Fibroblast of the aortic adventitia (primary cell): ENCODE measurements around the gene MBD1. TPM values are rescaled to one million over a fixed set of nuclear protein-coding genes. Genes with fewer than 3 reads are reported as not detected.

Experiments used
- DNase-seq: peaks from one replicate; pipeline ENCODE4 v3.0.0-alpha.2; 2010; ENCODE audit warnings: low read depth
- H3K4me3 ChIP-seq: 2 replicates; pipeline ENCODE4 v1.5.1; 2011; ENCODE audit warnings: low read depth, mild to moderate bottlenecking, control low read depth, low read length, moderate library complexity
- total RNA-seq: library from RNA; depleted of rRNA; stranded (reverse); fragments of >200 nt; gene quantifications from 2 replicates; pipeline ENCODE4 v1.2.3, GENCODE V29; 2012; ENCODE audit warnings: low replicate concordance
- TF ChIP-seq, protein P1 (sequence below): IDR thresholded peaks from 2 replicates; pipeline ENCODE4 v1.5.1; 2011; ENCODE audit warnings: mild to moderate bottlenecking, low read length, control low read depth, inconsistent platforms; ENCODE audit not compliant: insufficient read depth

MBD1 gene
- total RNA-seq, 1 donor = 50.3 TPM

DNA sequence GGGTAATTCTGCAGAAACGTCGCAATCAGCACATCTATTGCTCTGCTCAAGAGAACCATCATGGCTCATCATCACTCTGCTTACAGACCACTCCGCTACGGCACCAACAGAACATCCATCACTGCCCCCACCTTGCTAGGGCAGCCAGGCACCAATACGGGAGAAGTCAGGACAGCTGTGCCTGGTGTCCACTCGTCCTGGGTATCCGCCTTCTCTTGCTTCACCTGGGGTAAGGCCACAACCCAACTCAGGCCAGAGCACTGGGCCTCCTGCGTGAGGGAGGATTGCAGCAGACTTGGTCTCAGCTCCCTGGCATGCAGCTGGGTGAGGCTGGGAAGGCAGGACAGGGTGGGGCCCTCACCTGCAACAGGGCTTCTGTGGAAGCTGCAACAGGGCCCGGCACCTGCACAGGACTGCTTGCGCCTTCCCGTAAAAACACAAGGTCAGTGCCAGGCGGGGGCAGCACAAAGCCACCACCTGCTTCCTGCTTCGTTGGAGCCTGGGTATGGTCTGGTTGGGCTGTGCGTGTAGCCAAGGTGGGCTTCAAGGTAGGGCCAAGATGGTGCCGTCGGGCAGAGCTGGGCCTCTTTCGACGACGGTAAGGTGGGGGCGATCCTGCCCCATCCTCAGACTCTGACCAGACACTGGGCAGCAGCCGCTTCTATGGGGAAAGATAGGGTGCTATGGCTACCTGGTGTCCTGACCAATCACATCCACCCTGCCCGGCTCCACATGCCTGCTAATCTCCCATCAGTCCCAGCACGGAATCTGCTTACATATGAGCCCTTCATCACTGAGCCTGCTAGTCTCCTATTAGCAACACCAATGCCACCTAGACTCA is 7.9 kb downstream of the MBD1 start:
- H3K4me3 ChIP-seq = no peak overlapping the region
- no peak for DNase-seq
- TF ChIP-seq, protein P1, sequence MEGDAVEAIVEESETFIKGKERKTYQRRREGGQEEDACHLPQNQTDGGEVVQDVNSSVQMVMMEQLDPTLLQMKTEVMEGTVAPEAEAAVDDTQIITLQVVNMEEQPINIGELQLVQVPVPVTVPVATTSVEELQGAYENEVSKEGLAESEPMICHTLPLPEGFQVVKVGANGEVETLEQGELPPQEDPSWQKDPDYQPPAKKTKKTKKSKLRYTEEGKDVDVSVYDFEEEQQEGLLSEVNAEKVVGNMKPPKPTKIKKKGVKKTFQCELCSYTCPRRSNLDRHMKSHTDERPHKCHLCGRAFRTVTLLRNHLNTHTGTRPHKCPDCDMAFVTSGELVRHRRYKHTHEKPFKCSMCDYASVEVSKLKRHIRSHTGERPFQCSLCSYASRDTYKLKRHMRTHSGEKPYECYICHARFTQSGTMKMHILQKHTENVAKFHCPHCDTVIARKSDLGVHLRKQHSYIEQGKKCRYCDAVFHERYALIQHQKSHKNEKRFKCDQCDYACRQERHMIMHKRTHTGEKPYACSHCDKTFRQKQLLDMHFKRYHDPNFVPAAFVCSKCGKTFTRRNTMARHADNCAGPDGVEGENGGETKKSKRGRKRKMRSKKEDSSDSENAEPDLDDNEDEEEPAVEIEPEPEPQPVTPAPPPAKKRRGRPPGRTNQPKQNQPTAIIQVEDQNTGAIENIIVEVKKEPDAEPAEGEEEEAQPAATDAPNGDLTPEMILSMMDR = no peak

DNA sequence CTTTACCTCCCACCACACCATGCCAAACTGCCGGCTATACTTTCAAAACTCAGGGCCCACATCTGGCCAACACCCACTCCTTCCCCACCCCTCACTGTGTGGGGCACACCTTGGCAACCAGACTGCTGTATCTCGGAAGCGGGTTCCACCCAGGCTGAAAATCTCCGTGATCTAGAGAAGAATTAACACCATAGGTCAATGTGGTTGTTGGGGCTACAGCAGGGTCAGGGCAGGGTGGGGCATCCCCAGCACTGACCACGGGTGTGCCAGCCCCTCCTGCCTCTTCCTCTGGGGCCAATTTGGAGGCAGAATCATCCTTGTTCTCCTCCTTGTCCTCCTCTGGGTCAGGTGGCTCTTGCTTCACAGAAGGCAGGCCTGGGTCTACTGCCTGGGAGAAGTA is 8.8 kb downstream of the MBD1 start:
- no peak overlapping the region for H3K4me3 ChIP-seq
- no peak for DNase-seq
- TF ChIP-seq, protein P1 = no peak

DNA sequence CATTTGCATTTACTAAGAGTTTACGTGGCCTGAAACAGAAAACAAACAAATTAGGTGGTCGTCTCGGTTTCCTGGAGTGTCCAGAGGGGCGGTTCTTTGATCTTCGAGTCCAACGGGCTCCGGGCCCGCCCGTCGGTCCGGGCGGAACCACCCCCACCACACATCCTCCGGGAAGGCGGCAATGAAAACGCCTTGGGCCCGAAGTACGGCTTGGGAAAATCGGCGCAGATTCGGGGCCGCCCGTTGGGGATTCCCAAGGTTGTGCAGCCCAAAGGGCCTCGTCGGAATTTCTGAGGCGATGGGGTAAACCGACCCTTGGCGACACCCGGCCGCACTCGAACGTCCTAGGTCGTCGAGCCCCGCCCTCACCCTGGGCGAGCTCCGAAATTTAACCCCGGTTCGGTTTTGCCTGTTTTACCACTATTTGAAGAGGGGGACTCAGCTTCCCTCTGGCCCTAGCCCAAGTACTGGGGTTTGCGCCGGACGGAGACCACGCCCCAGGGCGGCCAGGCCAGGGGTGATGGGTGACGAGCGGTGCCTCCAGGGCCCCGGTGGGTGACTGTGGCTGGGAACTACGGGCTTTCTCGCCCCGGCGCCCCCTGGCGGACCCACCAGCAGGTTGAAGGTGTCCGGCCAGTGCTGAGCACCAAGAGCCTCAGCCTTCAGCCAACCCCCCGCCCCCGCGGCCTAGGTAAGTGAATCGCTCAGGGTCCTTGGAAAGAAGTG is 13.1 kb downstream of the MBD1 start:
- TF ChIP-seq, protein P1 = peak; percentile 68
- peak overlapping the region; percentile 58 for H3K4me3 ChIP-seq
- DNase-seq = peak; percentile 48

DNA sequence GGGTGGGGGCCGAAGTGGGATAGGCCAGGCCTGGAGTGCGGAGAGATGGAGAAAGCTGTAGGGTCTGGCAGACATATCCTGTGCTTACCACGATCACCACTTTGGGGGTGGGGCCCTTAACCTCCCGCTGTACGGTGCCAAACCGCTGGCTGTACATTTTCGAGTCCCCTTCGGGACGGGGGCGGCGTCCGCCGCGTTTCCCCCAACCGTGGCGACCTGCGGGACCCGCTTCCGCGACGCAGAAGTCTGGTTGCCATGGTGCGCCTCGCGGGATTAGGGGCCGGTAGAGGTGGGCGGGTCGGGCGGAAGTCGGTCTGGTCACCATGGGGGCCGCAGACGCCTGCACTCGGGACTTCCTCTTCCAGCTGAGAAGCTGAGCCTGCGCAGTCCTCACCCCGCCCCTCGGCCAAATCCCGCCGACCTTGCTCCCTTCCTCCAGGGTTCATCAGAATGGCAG is 15.0 kb downstream of the MBD1 start, which contains the start of gene CFAP53:
Gene CFAP53, minus strand, starts transcription at position 248 of the 457 bp plus-strand sequence. Its CDS starts 91 bp downstream, at position 157.
- DNase-seq = peak; percentile 83
- TF ChIP-seq, protein P1 = no peak
- H3K4me3 ChIP-seq = peak within 1 kb of the TSS; percentile 82

DNA sequence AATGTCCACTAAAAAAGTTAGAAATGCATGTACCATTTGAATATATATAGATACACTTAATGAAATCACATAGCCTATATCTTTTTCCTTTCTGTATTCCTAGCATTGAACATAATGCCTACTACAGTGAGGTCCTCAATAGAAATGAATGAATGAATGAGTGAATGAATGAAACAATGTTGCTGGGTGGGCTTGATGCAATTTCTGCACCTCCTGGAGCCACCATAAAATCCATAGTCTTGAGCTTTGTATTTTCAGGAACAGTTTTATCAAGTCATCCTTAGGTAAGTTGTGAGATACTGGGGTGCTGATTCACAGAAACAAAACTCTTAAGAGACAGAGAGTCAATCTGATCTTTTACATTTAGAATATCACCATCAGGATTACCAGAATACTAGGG is 18.3 kb downstream of the MBD1 start:
- TF ChIP-seq, protein P1 = no peak
- no peak for DNase-seq
- no peak overlapping the region for H3K4me3 ChIP-seq

DNA sequence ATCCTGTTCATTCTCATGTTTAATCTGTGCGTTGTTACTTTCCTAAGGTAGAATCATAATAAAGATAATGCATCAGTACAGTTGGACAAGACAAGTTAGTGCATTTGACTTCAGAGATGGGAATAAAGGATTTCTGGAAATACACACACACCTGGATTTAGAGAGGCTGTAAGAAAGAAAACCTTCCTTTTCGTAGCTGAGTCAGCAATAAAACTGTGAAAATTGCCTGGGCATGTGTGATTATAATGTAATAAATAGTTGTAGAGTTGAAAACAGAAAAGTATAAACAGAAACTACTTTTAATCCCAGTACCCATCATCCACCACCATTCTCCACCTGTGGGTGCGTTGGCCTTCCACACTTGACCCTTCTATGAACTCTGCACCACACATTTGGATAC is 30.4 kb downstream of the MBD1 start:
- no peak for DNase-seq
- no peak overlapping the region for H3K4me3 ChIP-seq
- TF ChIP-seq, protein P1 = no peak
